SK-N-MC (cell line): ENCODE data around the gene WASF3.

Source experiments
- EZH2 ChIP-seq: fragments of 200-600 bp; sonication (generic); IDR thresholded peaks from one replicate; pipeline ENCODE4 v1.6.1; 2017; ENCODE audit warnings: antibody characterized with exemption
- POLR2AphosphoS5 ChIP-seq: IDR thresholded peaks from 2 replicates; pipeline ENCODE4 v1.6.1; 2012; ENCODE audit warnings: mild to moderate bottlenecking, low read depth, low read length, borderline replicate concordance

DNA sequence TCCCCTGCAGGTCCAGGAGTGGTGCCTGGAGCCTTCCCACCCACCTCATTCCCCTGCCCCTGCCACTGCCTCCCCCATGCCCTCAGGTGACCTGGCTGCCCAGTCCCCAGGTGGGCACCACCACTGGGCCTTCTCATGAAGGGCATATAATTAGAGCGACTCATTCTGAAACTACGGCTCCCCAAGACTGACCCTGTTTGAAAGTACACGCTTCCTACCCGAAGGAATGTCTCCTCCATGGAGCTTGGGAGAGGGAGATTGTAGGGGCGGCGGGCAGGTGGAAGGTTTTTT lies 150.5 kb downstream of the WASF3 start:
- no peak for TF ChIP-seq EZH2
- no peak for TF ChIP-seq POLR2AphosphoS5
